ENCODE results near the gene C16orf90.
A peak's percentile ranks its signal among the peaks of the same experiment; 100 is the strongest.
"Not testable (repeated sequence)": the region's sequence is repeated elsewhere in the genome, so short reads cannot be mapped to it uniquely, and the experiment has no call there.

The C16orf90 gene

GRCh38 chr16:3481696-3482658 is 13.3 kb downstream of the C16orf90 start:
- Mint-ChIP-seq H3K4me1 (ENCODE audit: low read depth) (peaks cover 10% of the 10 kb centered on the region), H3K36me3 (ENCODE audit: low read depth) (peaks cover 44% of the 10 kb centered on the region), H3K27me3 (no peaks in the 10 kb centered on the region), H3K27ac (no peak overlapping the region), H3K4me3 (no peak overlapping the region), H3K9me3 (no peaks in the 10 kb centered on the region)

DNA sequence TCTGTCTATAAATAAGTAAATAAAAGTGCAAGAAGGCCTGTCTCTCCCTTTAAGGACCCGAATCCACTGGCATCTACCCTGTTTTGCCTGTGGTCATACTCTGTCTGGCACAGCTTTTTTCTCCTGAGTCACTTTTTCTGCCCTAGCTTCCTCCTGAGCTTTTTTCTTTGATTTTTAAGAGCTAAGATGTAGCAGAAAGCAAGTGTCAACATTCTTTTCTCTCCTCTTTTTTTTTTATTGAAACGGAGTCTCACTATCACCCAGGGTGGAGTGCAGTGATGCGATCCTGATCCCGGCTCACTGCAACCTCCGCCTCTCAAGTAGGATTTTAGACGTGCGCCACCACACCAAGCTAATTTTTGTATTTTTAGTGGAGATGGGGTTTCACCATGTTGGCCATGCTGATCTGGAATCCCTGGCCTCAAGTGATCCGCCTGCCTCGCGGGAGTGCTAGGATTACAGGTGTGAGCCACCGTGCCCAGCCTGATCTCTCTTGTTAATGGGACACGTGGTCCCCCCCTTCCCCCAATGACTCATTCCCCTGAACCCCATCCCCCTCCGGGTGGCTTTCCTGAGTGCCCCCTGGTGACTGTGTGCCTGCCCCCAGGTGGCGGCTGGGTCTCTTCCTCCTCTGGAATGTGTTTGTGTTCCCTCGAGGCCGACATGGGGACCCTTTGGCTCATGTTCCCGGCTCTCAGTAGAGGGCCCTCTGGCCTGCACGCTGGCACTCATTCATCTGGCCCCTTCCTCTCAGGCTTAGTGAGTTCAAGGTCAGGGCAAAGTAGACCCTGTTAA is 14.2 kb downstream of the C16orf90 start:
- Mint-ChIP-seq H3K4me1 (ENCODE audit: low read depth) (peaks cover 10% of the 10 kb centered on the region), H3K27ac (no peak overlapping the region), H3K9me3 (no peaks in the 10 kb centered on the region), H3K4me3 (no peak overlapping the region), H3K36me3 (ENCODE audit: low read depth) (peaks cover 39% of the 10 kb centered on the region), H3K27me3 (no peaks in the 10 kb centered on the region)

DNA sequence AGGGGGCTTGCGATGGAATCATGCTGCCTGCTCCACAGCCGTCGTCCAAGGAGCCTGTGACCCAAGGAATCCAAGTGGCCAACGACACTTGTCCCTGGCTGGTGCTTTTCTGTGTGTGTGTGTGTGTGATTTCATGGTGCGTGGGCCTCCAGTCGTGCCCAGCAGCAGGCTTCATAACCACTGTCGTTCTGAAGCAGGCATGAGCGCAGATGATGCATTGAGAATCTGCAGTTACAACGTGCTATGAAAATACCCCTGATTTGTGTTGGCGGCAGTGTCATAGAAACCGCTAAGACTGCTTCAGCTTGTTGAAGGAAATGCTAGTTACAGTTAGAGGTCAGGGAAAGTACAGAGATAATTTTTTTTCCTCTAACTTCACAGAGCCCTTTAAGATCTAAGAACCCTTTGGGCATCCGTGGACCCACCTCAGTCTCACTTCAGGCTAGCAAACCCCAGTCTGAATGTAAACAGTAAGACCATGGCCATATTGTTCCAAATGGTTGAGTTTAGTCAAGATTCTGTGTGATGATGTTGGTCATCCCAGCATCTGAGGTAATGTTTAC is 15.6 kb downstream of the C16orf90 start:
- Mint-ChIP-seq H3K27me3 (no peaks in the 10 kb centered on the region), H3K36me3 (ENCODE audit: low read depth) (peaks cover 39% of the 10 kb centered on the region), H3K4me3 (no peak overlapping the region), H3K4me1 (ENCODE audit: low read depth) (peaks cover 10% of the 10 kb centered on the region), H3K27ac (peak overlapping the region; percentile 76), H3K9me3 (no peaks in the 10 kb centered on the region)

- Mint-ChIP-seq H3K27ac (no peak overlapping the region), H3K36me3 (ENCODE audit: low read depth) (peaks cover 33% of the 10 kb centered on the region), H3K4me1 (ENCODE audit: low read depth) (peaks cover 10% of the 10 kb centered on the region), H3K4me3 (no peak overlapping the region), H3K27me3 (no peaks in the 10 kb centered on the region), H3K9me3 (no peaks in the 10 kb centered on the region)
These were observed 16.9 kb downstream of the C16orf90 start for GRCh38 chr16:3478242-3478925.

DNA sequence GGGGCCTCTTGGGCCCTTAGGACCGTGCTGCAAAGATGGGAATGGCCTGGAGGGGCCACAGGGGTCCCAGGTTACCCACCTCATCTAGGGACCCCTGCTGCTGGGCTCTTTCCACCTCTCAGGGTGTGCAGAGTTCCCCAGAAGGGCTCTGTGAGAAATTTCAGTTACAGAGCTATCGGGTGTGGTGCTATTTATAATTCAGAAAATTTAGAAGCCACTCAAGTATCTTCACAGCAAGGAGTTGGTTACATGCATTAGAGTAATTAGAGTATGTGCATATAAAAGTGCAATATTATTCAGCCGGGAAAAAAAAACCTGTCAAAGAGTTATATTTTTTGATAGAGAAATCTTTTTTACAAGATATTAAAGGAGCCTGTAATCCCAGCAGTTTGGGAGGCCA is 18.9 kb downstream of the C16orf90 start:
- Mint-ChIP-seq H3K4me1 (ENCODE audit: low read depth) (peaks cover 21% of the 10 kb centered on the region), H3K36me3 (ENCODE audit: low read depth) (peaks cover 31% of the 10 kb centered on the region), H3K9me3 (no peaks in the 10 kb centered on the region), H3K4me3 (no peak overlapping the region), H3K27ac (no peak overlapping the region), H3K27me3 (no peaks in the 10 kb centered on the region)

DNA sequence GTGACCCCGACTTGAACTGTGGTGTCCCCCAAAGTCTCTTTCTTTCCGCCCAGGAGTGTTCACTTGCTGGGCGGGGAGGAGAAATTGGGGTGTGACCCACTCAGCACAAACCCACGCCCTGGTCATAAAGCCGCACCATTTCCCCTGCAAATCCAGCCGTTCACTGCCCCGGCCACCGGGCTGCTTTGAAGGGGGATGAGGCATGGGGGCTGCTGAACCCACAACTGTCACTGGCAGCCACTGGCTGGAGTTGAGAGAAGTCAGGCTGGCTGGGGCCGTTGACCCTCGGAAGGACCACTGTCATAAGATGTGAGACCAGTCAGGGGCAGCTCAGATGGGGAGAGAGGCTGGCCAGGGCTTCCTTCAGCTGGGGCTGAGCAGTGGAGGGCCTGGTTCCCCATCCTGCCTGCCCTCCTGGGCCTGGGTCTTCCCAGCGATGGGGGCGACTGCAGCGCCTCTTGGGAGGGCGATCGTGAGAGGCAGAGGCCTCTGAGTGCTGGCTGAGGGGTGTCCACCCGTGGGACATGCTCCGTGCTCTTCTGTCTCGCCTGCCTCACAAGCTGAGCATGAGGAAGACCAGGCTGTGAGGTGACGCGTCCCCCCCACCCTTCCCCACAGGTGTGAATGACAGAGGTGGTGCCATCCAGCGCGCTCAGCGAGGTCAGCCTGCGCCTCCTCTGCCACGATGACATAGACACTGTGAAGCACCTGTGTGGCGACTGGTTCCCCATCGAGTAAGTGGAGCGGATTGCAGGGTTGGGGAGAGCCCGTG is 19.5 kb downstream of the C16orf90 start:
- Mint-ChIP-seq H3K9me3 (no peaks in the 10 kb centered on the region), H3K27me3 (no peaks in the 10 kb centered on the region), H3K4me1 (ENCODE audit: low read depth) (peaks cover 21% of the 10 kb centered on the region), H3K4me3 (no peak overlapping the region), H3K36me3 (ENCODE audit: low read depth) (peaks cover 25% of the 10 kb centered on the region), H3K27ac (no peak overlapping the region)

- Mint-ChIP-seq H3K4me1 (ENCODE audit: low read depth) (peaks cover 19% of the 10 kb centered on the region), H3K36me3 (ENCODE audit: low read depth) (peaks cover 22% of the 10 kb centered on the region)
- not testable (repeated sequence) for H3K27ac Mint-ChIP-seq, H3K27me3 Mint-ChIP-seq, H3K4me3 Mint-ChIP-seq, H3K9me3 Mint-ChIP-seq
These were observed 20.4 kb downstream of the C16orf90 start for GRCh38 chr16:3474870-3475269.

- Mint-ChIP-seq H3K4me3 (no peak overlapping the region), H3K27me3 (no peaks in the 10 kb centered on the region), H3K9me3 (no peaks in the 10 kb centered on the region), H3K27ac (no peak overlapping the region), H3K4me1 (ENCODE audit: low read depth) (peaks cover 13% of the 10 kb centered on the region), H3K36me3 (ENCODE audit: low read depth) (peaks cover 18% of the 10 kb centered on the region)
These were observed 21.0 kb downstream of the C16orf90 start for GRCh38 chr16:3474136-3474779.

DNA sequence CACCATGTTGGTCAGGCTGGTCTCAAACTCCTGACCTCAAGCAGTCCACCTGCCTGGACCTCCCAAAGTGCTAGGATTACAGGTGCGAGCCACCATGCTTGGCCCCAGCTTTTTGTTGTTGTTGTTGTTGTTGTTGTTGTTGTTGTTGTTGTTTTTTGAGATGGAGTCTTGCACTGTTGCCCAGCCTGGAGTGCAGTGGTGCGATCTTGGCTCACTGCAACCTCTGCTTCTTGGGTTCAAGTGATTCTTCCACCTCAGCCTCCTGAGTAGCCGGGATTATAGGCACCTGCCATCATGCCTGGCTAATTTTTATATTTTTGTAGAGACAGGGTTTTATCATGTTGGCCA is 21.7 kb downstream of the C16orf90 start:
- H3K9me3 Mint-ChIP-seq, H3K4me3 Mint-ChIP-seq, H3K27me3 Mint-ChIP-seq, H3K27ac Mint-ChIP-seq: not testable (repeated sequence)
- H3K36me3 Mint-ChIP-seq (ENCODE audit: low read depth): peaks cover 16% of the 10 kb centered on the region
- peaks cover 12% of the 10 kb centered on the region for H3K4me1 Mint-ChIP-seq (ENCODE audit: low read depth)

GRCh38 chr16:3472878-3473595 is 22.3 kb downstream of the C16orf90 start:
- peak overlapping the region; percentile 55 for H3K27ac Mint-ChIP-seq

DNA sequence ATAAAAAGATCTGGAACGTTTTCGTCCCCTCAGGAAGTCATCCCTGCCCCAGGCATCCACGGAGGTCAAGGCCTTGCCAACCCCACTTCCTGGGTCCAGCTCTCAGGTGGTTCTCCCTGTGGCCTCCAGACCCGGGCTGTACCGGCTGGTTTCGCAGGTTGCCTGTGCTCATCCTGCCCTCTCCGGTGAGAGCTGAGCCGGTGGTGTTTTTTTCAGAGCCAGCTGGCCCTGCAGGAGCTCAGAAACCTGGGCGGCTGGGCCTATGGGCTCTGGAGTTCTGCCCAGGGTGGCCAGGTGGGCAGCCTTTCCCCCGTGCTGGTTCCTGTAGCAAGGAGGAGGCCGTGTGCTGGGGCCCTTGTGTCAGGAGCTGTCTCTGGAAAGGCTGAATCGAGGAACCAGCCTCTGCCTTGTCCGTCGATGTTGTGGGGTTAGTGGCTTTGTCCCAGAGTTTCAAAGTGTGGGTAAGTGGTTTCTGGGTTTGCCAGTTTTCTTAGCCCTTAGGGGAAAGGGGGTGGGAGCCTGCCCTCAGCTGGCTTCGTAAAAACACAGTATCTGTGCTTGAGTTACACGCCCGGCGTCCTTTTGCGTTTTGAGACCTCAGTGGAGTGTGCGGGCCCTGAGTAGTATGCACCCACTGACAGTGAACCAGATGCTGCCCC is 23.6 kb downstream of the C16orf90 start:
- Mint-ChIP-seq H3K9me3 (no peaks in the 10 kb centered on the region), H3K27me3 (no peaks in the 10 kb centered on the region), H3K36me3 (ENCODE audit: low read depth) (peaks cover 23% of the 10 kb centered on the region), H3K27ac (no peak overlapping the region), H3K4me3 (no peak overlapping the region), H3K4me1 (ENCODE audit: low read depth) (peaks cover 30% of the 10 kb centered on the region)

More at GRCh38 chr16:3472878-3473595, 22.3 kb downstream of the C16orf90 start:
- H3K4me3 Mint-ChIP-seq: no peak overlapping the region
- H3K27me3 Mint-ChIP-seq: no peaks in the 10 kb centered on the region
- peaks cover 16% of the 10 kb centered on the region for H3K4me1 Mint-ChIP-seq (ENCODE audit: low read depth)
- peaks cover 15% of the 10 kb centered on the region for H3K36me3 Mint-ChIP-seq (ENCODE audit: low read depth)
- H3K9me3 Mint-ChIP-seq: no peaks in the 10 kb centered on the region

DNA sequence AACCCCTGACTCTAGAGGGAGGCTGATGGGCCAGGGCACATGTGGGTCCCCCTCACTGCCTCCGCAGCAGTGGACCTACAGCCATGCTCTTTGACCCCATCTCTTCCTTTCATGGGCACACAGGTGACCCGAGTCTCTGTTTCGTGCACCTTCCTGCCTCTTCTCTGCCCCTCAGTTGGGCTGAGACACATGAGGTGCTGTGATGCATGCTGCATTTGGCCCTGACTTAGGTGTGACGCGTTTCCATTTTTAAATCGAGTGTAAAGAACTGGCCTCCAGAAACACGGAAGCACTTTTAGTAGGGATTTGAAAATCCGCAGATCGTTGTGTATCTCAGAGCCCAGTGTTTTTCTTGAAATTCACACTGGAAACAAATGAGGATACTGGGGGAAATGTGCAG is 24.6 kb downstream of the C16orf90 start:
- no peak overlapping the region for H3K4me3 Mint-ChIP-seq
- no peak overlapping the region for H3K27ac Mint-ChIP-seq
- H3K27me3 Mint-ChIP-seq: no peaks in the 10 kb centered on the region
- H3K36me3 Mint-ChIP-seq (ENCODE audit: low read depth): peaks cover 30% of the 10 kb centered on the region
- no peaks in the 10 kb centered on the region for H3K9me3 Mint-ChIP-seq
- peaks cover 38% of the 10 kb centered on the region for H3K4me1 Mint-ChIP-seq (ENCODE audit: low read depth)

- no peaks in the 10 kb centered on the region for H3K27me3 Mint-ChIP-seq
- H3K9me3 Mint-ChIP-seq: no peaks in the 10 kb centered on the region
- H3K36me3 Mint-ChIP-seq (ENCODE audit: low read depth): peaks cover 35% of the 10 kb centered on the region
- no peak overlapping the region for H3K27ac Mint-ChIP-seq
- H3K4me3 Mint-ChIP-seq: no peak overlapping the region
- peaks cover 45% of the 10 kb centered on the region for H3K4me1 Mint-ChIP-seq (ENCODE audit: low read depth)
These were observed 25.6 kb downstream of the C16orf90 start for GRCh38 chr16:3469736-3470135.

Data from stimulated activated naive CD8-positive, alpha-beta T cell treated with anti-CD3 and anti-CD28 coated beads, Interleukin-15, Interleukin-2, amounts not matched to agents 100 ng/mL and 50 ng/mL, for 24 hours (primary cell).